ENCODE results near the gene JPH4. TPM values are rescaled to one million over a fixed set of nuclear protein-coding genes. Genes with fewer than 3 reads are reported as not detected.

The JPH4 gene
- total and polyA plus RNA-seq, 2 donors (not counting 1 experiment from before 2014, with no cell fraction given), result not detected

GRCh38 chr14:23557521-23557920 is 21.1 kb downstream of the JPH4 start:
- Mint-ChIP-seq H3K9me3 (ENCODE audit: insufficient read depth) (no peaks in the 10 kb centered on the region), H3K27me3 (no peaks in the 10 kb centered on the region), H3K4me3 (peak overlapping the region; percentile 78), H3K27ac (peak overlapping the region; percentile 77), H3K4me1 (peaks cover 38% of the 10 kb centered on the region)
- H3K9ac ChIP-seq (ENCODE audit: low read length), result no peak overlapping the region
- no peak overlapping the region for H3K4me3 ChIP-seq (ENCODE audit: control extremely low read depth in 1 of 5, extremely low read depth in 1 of 5, insufficient read depth in 1 of 5, low read depth in 2 of 5, low read length in 4 of 5)
- peaks cover 15 to 29% of the 10 kb centered on the region in 2 donors for H3K4me1 ChIP-seq (ENCODE audit: control insufficient read depth in 2 of 2, insufficient read depth in 2 of 2, low read length in 2 of 2)
- peak; percentile 39 for DNase-seq
- H3K27ac ChIP-seq (ENCODE audit: low read length in 2 of 2), result peak overlapping the region in 1 of 2 donors; percentile 84
- no peak overlapping the region for H2AFZ ChIP-seq (ENCODE audit: insufficient read depth, low read depth, low read length, poor library complexity, severe bottlenecking)
- no peak overlapping the region for H3K4me2 ChIP-seq (replicated peaks; ENCODE audit: low read depth, low read length, poor library complexity, severe bottlenecking)
- POLR2A ChIA-PET, result no interaction called here
- no CpG with 5 or more reads among the region's 2 CpGs for WGBS (ENCODE audit: insufficient coverage)
- TF ChIP-seq EZH2 (IDR thresholded peaks at IDR 0.05; ENCODE audit: borderline replicate concordance, insufficient read depth, low read depth, low read length, poor library complexity, severe bottlenecking), result no peak
- no peak for TF ChIP-seq CTCF (IDR thresholded peaks at IDR 0.05)
- H3K9me3 ChIP-seq (ENCODE audit: control extremely low read depth in 1 of 3, control insufficient read depth in 2 of 3, insufficient read depth in 1 of 3, low read length in 2 of 3), result no peaks in the 10 kb centered on the region
- intact Hi-C loops (cut with micrococcal nuclease), result loop anchor here (5.0 to 10.0 kb wide), 4 partner anchors 255 to 657 kb away; partner anchors contain the start of genes ACIN1, C14orf119, CHMP4A and DCAF11
- no peak for ATAC-seq (ENCODE audit: low read depth)
- H3K79me2 ChIP-seq (ENCODE audit: control insufficient read depth, insufficient read depth, low read length), result peaks cover 12% of the 10 kb centered on the region
- H3K36me3 ChIP-seq (replicated peaks in 1 of 2; ENCODE audit: control extremely low read depth in 1 of 2, control insufficient read depth in 1 of 2, extremely low read depth in 1 of 2, insufficient read depth in 2 of 2, low read length in 1 of 2), result peaks cover 0 to 45% of the 10 kb centered on the region in 2 experiments
- CTCF ChIA-PET, result interaction anchor here (1.6 to 12.4 kb wide), 5 partner anchors 11 to 79 kb away, joined by 4 to 335 read pairs (median 61); partner anchors contain the start of gene AP1G2
- H4K20me1 ChIP-seq (ENCODE audit: control insufficient read depth, insufficient read depth, low read length, poor library complexity, severe bottlenecking), result peaks cover 16% of the 10 kb centered on the region
- no peaks in the 10 kb centered on the region for H3K27me3 ChIP-seq (replicated peaks in 1 of 4; ENCODE audit: control extremely low read depth in 1 of 4, control insufficient read depth in 3 of 4, insufficient read depth in 4 of 4, low read length in 3 of 4)

GRCh38 chr14:23556700-23557440 is 21.7 kb downstream of the JPH4 start:
- TF ChIP-seq EZH2 (IDR thresholded peaks at IDR 0.05; ENCODE audit: borderline replicate concordance, insufficient read depth, low read depth, low read length, poor library complexity, severe bottlenecking) (no peak), CTCF (IDR thresholded peaks at IDR 0.05) (no peak)
- intact Hi-C loops (cut with micrococcal nuclease), result loop anchor here (1.0 to 10.0 kb wide), 6 partner anchors 10 to 658 kb away; partner anchors contain the start of genes ACIN1, AP1G2, C14orf119 and CHMP4A
- Mint-ChIP-seq H3K9me3 (ENCODE audit: insufficient read depth) (no peaks in the 10 kb centered on the region), H3K27ac (peak overlapping the region; percentile 99), H3K27me3 (no peaks in the 10 kb centered on the region), H3K4me3 (peak overlapping the region; percentile 98), H3K4me1 (peaks cover 39% of the 10 kb centered on the region)
- Histone ChIP-seq H3K36me3 (replicated peaks in 1 of 2; ENCODE audit: control extremely low read depth in 1 of 2, control insufficient read depth in 1 of 2, extremely low read depth in 1 of 2, insufficient read depth in 2 of 2, low read length in 1 of 2) (peaks cover 0 to 39% of the 10 kb centered on the region in 2 experiments), H3K4me3 (ENCODE audit: control extremely low read depth in 1 of 5, extremely low read depth in 1 of 5, insufficient read depth in 1 of 5, low read depth in 2 of 5, low read length in 4 of 5) (peak overlapping the region in 4 of 5 experiments; percentile 65 to 97 (median 88)), H2AFZ (ENCODE audit: insufficient read depth, low read depth, low read length, poor library complexity, severe bottlenecking) (peak overlapping the region; percentile 96), H3K27ac (ENCODE audit: low read length in 2 of 2) (peak overlapping the region; percentile 69 to 84), H3K4me1 (ENCODE audit: control insufficient read depth in 2 of 2, insufficient read depth in 2 of 2, low read length in 2 of 2) (peaks cover 17 to 32% of the 10 kb centered on the region in 2 donors), H3K27me3 (replicated peaks in 1 of 4; ENCODE audit: control extremely low read depth in 1 of 4, control insufficient read depth in 3 of 4, insufficient read depth in 4 of 4, low read length in 3 of 4) (no peaks in the 10 kb centered on the region), H3K9me3 (ENCODE audit: control extremely low read depth in 1 of 3, control insufficient read depth in 2 of 3, insufficient read depth in 1 of 3, low read length in 2 of 3) (no peaks in the 10 kb centered on the region), H3K4me2 (replicated peaks; ENCODE audit: low read depth, low read length, poor library complexity, severe bottlenecking) (peak overlapping the region; percentile 81), H3K9ac (ENCODE audit: low read length) (peak overlapping the region; percentile 93), H3K79me2 (ENCODE audit: control insufficient read depth, insufficient read depth, low read length) (peaks cover 11% of the 10 kb centered on the region), H4K20me1 (ENCODE audit: control insufficient read depth, insufficient read depth, low read length, poor library complexity, severe bottlenecking) (peaks cover 11% of the 10 kb centered on the region)
- ChIA-PET CTCF (interaction anchor here (0.5 to 12.4 kb wide), 6 partner anchors 12 to 88 kb away, joined by 3 to 335 read pairs (median 32); partner anchors contain the start of gene AP1G2), POLR2A (no interaction called here)
- DNase-seq (no peak), ATAC-seq (ENCODE audit: low read depth) (no peak)
- 50% methylated on average over 15 of the region's 17 CpGs for WGBS (ENCODE audit: insufficient coverage)
